NCI-H526 treated with DMSO at 0.1 percent for 48 hours (cell line): Measurements from ENCODE around the gene PCBP2.
"Not testable (repeated sequence)": the region's sequence is repeated elsewhere in the genome, so short reads cannot be mapped to it uniquely, and the experiment has no call there.

Source experiments
- DNase-seq: peaks from one replicate; lab custom pipeline; 2025; lab: John Stamatoyannopoulos, UW

PCBP2 gene

GRCh38 chr12:53451661-53452158, at the start of gene PCBP2:
TSS of gene PCBP2 (plus strand) at chr12:53452102. CDS start at chr12:53454801, 2,699 bp downstream.
- peak; percentile 98 for DNase-seq

GRCh38 chr12:53402351-53402750, 49.6 kb upstream of the PCBP2 start:
- DNase-seq, result not testable (repeated sequence)

GRCh38 chr12:53402871-53403270, 49.0 kb upstream of the PCBP2 start:
- no peak for DNase-seq

- DNase-seq, result no peak
Measured at GRCh38 chr12:53410951-53411350, 41.0 kb upstream of the PCBP2 start.

GRCh38 chr12:53413485-53414204, 38.3 kb upstream of the PCBP2 start:
- DNase-seq, result no peak

- DNase-seq, result no peak
Measured at GRCh38 chr12:53414756-53415417, 37.0 kb upstream of the PCBP2 start.

- DNase-seq, result not testable (repeated sequence)
Measured at GRCh38 chr12:53415752-53416389, 36.0 kb upstream of the PCBP2 start.

- not testable (repeated sequence) for DNase-seq
Measured at GRCh38 chr12:53417291-53417816, 34.5 kb upstream of the PCBP2 start.

- no peak for DNase-seq
Measured at GRCh38 chr12:53418221-53418620, 33.7 kb upstream of the PCBP2 start.

- peak; percentile 63 for DNase-seq
Measured at GRCh38 chr12:53419756-53420155, 32.1 kb upstream of the PCBP2 start.

- DNase-seq, result not testable (repeated sequence)
Measured at GRCh38 chr12:53422247-53422646, 29.7 kb upstream of the PCBP2 start.

GRCh38 chr12:53423597-53423996, 28.3 kb upstream of the PCBP2 start, which contains the start of gene AMHR2:
TSS of gene AMHR2 (plus strand) at chr12:53423855. CDS start at chr12:53423935, 80 bp downstream.
- no peak for DNase-seq

- DNase-seq, result no peak
Measured at GRCh38 chr12:53424626-53425514, 27.0 kb upstream of the PCBP2 start.

- no peak for DNase-seq
Measured at GRCh38 chr12:53425515-53426150, 26.3 kb upstream of the PCBP2 start.

- no peak for DNase-seq
Measured at GRCh38 chr12:53427905-53428594, 23.9 kb upstream of the PCBP2 start.

- no peak for DNase-seq
Measured at GRCh38 chr12:53428741-53429140, 23.2 kb upstream of the PCBP2 start.

- DNase-seq, result no peak
Measured at GRCh38 chr12:53430116-53430515, 21.8 kb upstream of the PCBP2 start.

GRCh38 chr12:53431187-53431586, 20.7 kb upstream of the PCBP2 start:
- DNase-seq, result no peak

- DNase-seq, result not testable (repeated sequence)
Measured at GRCh38 chr12:53435326-53435725, 16.6 kb upstream of the PCBP2 start.

GRCh38 chr12:53439582-53439981, 12.3 kb upstream of the PCBP2 start:
- not testable (repeated sequence) for DNase-seq
